ENCODE results near the gene PRAMEF11.
"Not testable (repeated sequence)": the region's sequence is repeated elsewhere in the genome, so short reads cannot be mapped to it uniquely, and the experiment has no call there.

Gene PRAMEF11

DNA sequence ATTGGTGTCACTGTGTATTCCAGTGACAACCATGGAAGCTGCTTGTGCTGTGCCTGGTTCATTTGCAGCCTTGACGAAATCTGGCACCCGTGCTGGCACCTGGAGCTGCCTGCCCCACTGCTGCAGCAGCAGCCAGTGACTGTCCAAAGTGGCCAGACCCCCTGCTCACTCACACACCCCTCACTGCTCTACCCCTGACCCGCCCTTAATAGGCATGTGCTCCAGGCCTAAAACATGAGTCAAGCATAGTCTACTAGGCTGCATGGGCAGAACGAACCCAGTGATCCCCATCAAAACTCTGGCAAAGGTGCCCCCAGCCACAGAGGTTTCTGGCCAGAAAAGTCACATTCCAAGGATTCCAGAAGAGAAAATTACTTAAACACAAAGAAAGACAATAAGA, 32.3 kb downstream of the PRAMEF11 start:
- Histone ChIP-seq H3K4me3 (ENCODE audit: low read length) (no peak overlapping the region), H3K9me3 (ENCODE audit: control insufficient read depth, low read depth, low read length) (peaks cover 29% of the 10 kb centered on the region), H3K27ac (ENCODE audit: low read length) (no peak overlapping the region), H3K27me3 (ENCODE audit: control insufficient read depth, insufficient read depth, low read length) (no peaks in the 10 kb centered on the region), H3K4me1 (ENCODE audit: control insufficient read depth, low read depth, low read length) (no peaks in the 10 kb centered on the region), H3K36me3 (ENCODE audit: control insufficient read depth, low read depth, low read length) (no peaks in the 10 kb centered on the region), H3K9ac (ENCODE audit: low read length) (no peak overlapping the region)

DNA sequence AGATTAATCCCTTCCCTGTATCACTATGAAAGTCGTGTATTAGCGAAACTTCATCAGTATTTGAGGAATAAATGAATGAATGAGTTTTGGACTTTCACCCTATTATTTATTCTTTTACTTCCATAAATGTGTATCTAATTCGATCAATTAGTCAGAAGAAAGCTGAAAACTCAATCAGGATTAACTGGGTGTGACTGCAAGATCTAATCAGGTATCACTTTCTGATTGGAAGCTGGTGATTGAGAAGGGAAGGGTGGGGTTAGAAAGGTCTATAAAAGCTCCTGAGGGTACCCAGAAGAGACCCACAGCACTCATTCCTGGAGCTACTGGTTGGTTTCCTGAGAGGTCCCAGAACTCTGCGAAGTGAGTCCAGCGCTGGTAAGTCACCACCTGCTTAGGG, 40.1 kb downstream of the PRAMEF11 start, which contains the start of gene PRAMEF1:
TSS of gene PRAMEF1 (plus strand) at position 301 of the 400 bp plus-strand sequence. CDS start 1,831 bp downstream, outside the sequence.
- not testable (repeated sequence) for H3K4me1 ChIP-seq (ENCODE audit: control insufficient read depth, low read depth, low read length); H3K9me3 ChIP-seq (ENCODE audit: control insufficient read depth, low read depth, low read length); H3K9ac ChIP-seq (ENCODE audit: low read length); H3K4me3 ChIP-seq (ENCODE audit: low read length); H3K27me3 ChIP-seq (ENCODE audit: control insufficient read depth, insufficient read depth, low read length); H3K27ac ChIP-seq (ENCODE audit: low read length); H3K36me3 ChIP-seq (ENCODE audit: control insufficient read depth, low read depth, low read length)

GRCh38 chr1:12784729-12785128, 46.5 kb downstream of the PRAMEF11 start:
- not testable (repeated sequence) for H3K36me3 ChIP-seq (ENCODE audit: control insufficient read depth, low read depth, low read length); H3K9ac ChIP-seq (ENCODE audit: low read length); H3K4me3 ChIP-seq (ENCODE audit: low read length); H3K27ac ChIP-seq (ENCODE audit: low read length); H3K9me3 ChIP-seq (ENCODE audit: control insufficient read depth, low read depth, low read length); H3K4me1 ChIP-seq (ENCODE audit: control insufficient read depth, low read depth, low read length); H3K27me3 ChIP-seq (ENCODE audit: control insufficient read depth, insufficient read depth, low read length)

DNA sequence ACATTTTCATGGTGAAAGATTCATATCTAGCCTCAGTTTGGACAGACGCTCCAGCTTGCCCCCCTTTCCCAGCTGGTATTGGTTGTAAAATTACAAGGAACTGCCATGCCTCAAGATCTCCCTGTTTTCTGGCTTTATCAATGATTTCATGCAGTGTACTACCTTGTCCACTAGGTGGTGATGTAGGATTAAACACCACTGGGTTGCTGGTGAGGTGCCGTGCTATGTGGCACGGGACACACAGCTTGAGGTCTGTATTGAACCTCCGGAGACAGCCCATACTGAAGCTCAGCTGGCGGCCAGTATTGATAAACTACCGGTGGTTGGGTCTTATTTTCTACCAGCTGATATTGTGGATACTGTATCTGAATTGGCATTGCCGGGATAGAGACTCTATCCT, 47.4 kb downstream of the PRAMEF11 start:
- H3K4me3 ChIP-seq (ENCODE audit: low read length); H3K9ac ChIP-seq (ENCODE audit: low read length); H3K9me3 ChIP-seq (ENCODE audit: control insufficient read depth, low read depth, low read length); H3K27ac ChIP-seq (ENCODE audit: low read length); H3K27me3 ChIP-seq (ENCODE audit: control insufficient read depth, insufficient read depth, low read length); H3K36me3 ChIP-seq (ENCODE audit: control insufficient read depth, low read depth, low read length); H3K4me1 ChIP-seq (ENCODE audit: control insufficient read depth, low read depth, low read length): not testable (repeated sequence)

GRCh38 chr1:12781488-12781887, 49.7 kb downstream of the PRAMEF11 start:
- not testable (repeated sequence) for H3K9ac ChIP-seq (ENCODE audit: low read length); H3K36me3 ChIP-seq (ENCODE audit: control insufficient read depth, low read depth, low read length); H3K27ac ChIP-seq (ENCODE audit: low read length); H3K4me3 ChIP-seq (ENCODE audit: low read length); H3K4me1 ChIP-seq (ENCODE audit: control insufficient read depth, low read depth, low read length); H3K9me3 ChIP-seq (ENCODE audit: control insufficient read depth, low read depth, low read length); H3K27me3 ChIP-seq (ENCODE audit: control insufficient read depth, insufficient read depth, low read length)

- Histone ChIP-seq H3K9me3 (ENCODE audit: control insufficient read depth, low read depth, low read length) (no peaks in the 10 kb centered on the region), H3K9ac (ENCODE audit: low read length) (no peak overlapping the region), H3K27me3 (ENCODE audit: control insufficient read depth, insufficient read depth, low read length) (no peaks in the 10 kb centered on the region), H3K36me3 (ENCODE audit: control insufficient read depth, low read depth, low read length) (no peaks in the 10 kb centered on the region), H3K4me3 (ENCODE audit: low read length) (no peak overlapping the region), H3K27ac (ENCODE audit: low read length) (no peak overlapping the region), H3K4me1 (ENCODE audit: control insufficient read depth, low read depth, low read length) (peaks cover 6% of the 10 kb centered on the region)
Observed at GRCh38 chr1:12778907-12779306, 52.3 kb downstream of the PRAMEF11 start.

DNA sequence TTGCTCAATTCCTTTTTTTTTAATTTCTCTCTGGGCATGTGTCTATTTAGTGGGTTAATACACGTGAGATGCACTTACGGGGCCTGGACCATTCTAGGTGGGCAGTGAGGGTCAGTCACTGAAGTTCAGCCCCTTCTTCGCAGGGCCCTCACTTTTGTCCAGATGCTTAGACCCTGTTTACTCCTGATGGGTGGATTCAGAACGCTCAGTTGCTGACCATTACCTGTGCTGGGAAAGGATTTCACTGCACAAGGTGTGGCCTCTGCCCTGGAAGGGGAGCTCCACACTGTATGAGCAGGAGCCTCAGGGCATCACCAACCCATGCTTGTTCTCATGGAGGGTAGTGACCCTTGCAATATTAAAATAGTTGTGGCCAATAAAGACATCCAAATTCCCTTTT, 53.1 kb downstream of the PRAMEF11 start:
- no peaks in the 10 kb centered on the region for H3K27me3 ChIP-seq (ENCODE audit: control insufficient read depth, insufficient read depth, low read length)
- H3K27ac ChIP-seq (ENCODE audit: low read length) = no peak overlapping the region
- H3K9me3 ChIP-seq (ENCODE audit: control insufficient read depth, low read depth, low read length) = no peaks in the 10 kb centered on the region
- peaks cover 6% of the 10 kb centered on the region for H3K4me1 ChIP-seq (ENCODE audit: control insufficient read depth, low read depth, low read length)
- H3K36me3 ChIP-seq (ENCODE audit: control insufficient read depth, low read depth, low read length) = no peaks in the 10 kb centered on the region
- no peak overlapping the region for H3K4me3 ChIP-seq (ENCODE audit: low read length)
- no peak overlapping the region for H3K9ac ChIP-seq (ENCODE audit: low read length)

- no peaks in the 10 kb centered on the region for H3K27me3 ChIP-seq (ENCODE audit: control insufficient read depth, insufficient read depth, low read length)
- no peak overlapping the region for H3K9ac ChIP-seq (ENCODE audit: low read length)
- H3K4me1 ChIP-seq (ENCODE audit: control insufficient read depth, low read depth, low read length) = peaks cover 3% of the 10 kb centered on the region
- no peaks in the 10 kb centered on the region for H3K36me3 ChIP-seq (ENCODE audit: control insufficient read depth, low read depth, low read length)
- no peak overlapping the region for H3K27ac ChIP-seq (ENCODE audit: low read length)
- H3K4me3 ChIP-seq (ENCODE audit: low read length) = no peak overlapping the region
- no peaks in the 10 kb centered on the region for H3K9me3 ChIP-seq (ENCODE audit: control insufficient read depth, low read depth, low read length)
Observed at GRCh38 chr1:12776801-12777557, 54.2 kb downstream of the PRAMEF11 start.

DNA sequence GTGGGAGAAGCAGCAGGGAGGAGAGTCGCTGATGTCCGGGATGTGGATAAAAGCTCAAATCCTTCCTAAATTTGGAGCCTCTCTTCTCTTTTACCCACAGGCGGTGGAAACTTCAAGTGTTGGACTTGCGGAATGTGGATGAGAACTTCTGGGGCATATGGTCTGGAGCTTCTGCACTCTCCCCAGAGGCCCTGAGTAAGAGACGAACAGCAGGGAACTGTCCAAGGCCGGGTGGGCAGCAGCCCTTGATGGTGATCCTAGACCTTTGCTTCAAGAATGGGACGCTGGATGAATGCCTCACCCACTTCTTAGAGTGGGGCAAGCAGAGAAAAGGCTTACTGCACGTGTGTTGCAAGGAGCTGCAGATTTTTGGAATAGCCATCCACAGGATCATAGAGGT, 55.8 kb downstream of the PRAMEF11 start:
- H3K27me3 ChIP-seq (ENCODE audit: control insufficient read depth, insufficient read depth, low read length) = no peaks in the 10 kb centered on the region
- H3K27ac ChIP-seq (ENCODE audit: low read length) = no peak overlapping the region
- no peaks in the 10 kb centered on the region for H3K9me3 ChIP-seq (ENCODE audit: control insufficient read depth, low read depth, low read length)

GRCh38 chr1:12774801-12775345, 56.3 kb downstream of the PRAMEF11 start:
- Histone ChIP-seq H3K27me3 (ENCODE audit: control insufficient read depth, insufficient read depth, low read length) (no peaks in the 10 kb centered on the region), H3K4me3 (ENCODE audit: low read length) (no peak overlapping the region), H3K4me1 (ENCODE audit: control insufficient read depth, low read depth, low read length) (no peaks in the 10 kb centered on the region), H3K27ac (ENCODE audit: low read length) (no peak overlapping the region), H3K36me3 (ENCODE audit: control insufficient read depth, low read depth, low read length) (no peaks in the 10 kb centered on the region), H3K9ac (ENCODE audit: low read length) (no peak overlapping the region), H3K9me3 (ENCODE audit: control insufficient read depth, low read depth, low read length) (no peaks in the 10 kb centered on the region)

More for the DNA sequence above, 55.8 kb downstream of the PRAMEF11 start:
- Histone ChIP-seq H3K4me1 (ENCODE audit: control insufficient read depth, low read depth, low read length) (no peaks in the 10 kb centered on the region), H3K36me3 (ENCODE audit: control insufficient read depth, low read depth, low read length) (no peaks in the 10 kb centered on the region), H3K9ac (ENCODE audit: low read length) (no peak overlapping the region), H3K4me3 (ENCODE audit: low read length) (no peak overlapping the region)
